ENCODE data around the gene SLX4IP.

GRCh38 chr20:10505827-10506226 lies 70.7 kb downstream of the SLX4IP start:
- TF ChIP-seq POLR2AphosphoS5 (IDR thresholded peaks at IDR 0.05; ENCODE audit: borderline replicate concordance, low read depth, low read length) (no peak), EZH2 (IDR thresholded peaks at IDR 0.05) (no peak), FOXP2 (optimal IDR thresholded peaks at IDR 0.05; ENCODE audit: control extremely low read depth, extremely low read length, insufficient read depth) (no peak)

Data from SK-N-MC (cell line).